ENCODE data around the gene HNRNPUL1. TPM values are rescaled to one million over a fixed set of nuclear protein-coding genes. Genes with fewer than 3 reads are reported as not detected.

The HNRNPUL1 gene
- total RNA-seq, 1 donor from 2014 or later, result 116 TPM

- no peak for DNase-seq (ENCODE audit: extremely low spot score in 2 of 2)
- no peak for TF ChIP-seq POLR2A (IDR thresholded peaks at IDR 0.05)
- TF ChIP-seq, protein P1, sequence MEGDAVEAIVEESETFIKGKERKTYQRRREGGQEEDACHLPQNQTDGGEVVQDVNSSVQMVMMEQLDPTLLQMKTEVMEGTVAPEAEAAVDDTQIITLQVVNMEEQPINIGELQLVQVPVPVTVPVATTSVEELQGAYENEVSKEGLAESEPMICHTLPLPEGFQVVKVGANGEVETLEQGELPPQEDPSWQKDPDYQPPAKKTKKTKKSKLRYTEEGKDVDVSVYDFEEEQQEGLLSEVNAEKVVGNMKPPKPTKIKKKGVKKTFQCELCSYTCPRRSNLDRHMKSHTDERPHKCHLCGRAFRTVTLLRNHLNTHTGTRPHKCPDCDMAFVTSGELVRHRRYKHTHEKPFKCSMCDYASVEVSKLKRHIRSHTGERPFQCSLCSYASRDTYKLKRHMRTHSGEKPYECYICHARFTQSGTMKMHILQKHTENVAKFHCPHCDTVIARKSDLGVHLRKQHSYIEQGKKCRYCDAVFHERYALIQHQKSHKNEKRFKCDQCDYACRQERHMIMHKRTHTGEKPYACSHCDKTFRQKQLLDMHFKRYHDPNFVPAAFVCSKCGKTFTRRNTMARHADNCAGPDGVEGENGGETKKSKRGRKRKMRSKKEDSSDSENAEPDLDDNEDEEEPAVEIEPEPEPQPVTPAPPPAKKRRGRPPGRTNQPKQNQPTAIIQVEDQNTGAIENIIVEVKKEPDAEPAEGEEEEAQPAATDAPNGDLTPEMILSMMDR (IDR thresholded peaks at IDR 0.05), result no peak
- Histone ChIP-seq H3K27me3 (no peaks in the 10 kb centered on the region), H3K4me1 (peaks cover 72% of the 10 kb centered on the region), H3K9me3 (no peaks in the 10 kb centered on the region), H3K36me3 (peaks cover 0 to 31% of the 10 kb centered on the region in 2 donors), H3K4me3 (no peak overlapping the region), H3K27ac (peak overlapping the region; percentile 95)
- intact Hi-C loops (cut with DNase I), result no loop called here
Observed at GRCh38 chr19:41323023-41323422, 58.9 kb downstream of the HNRNPUL1 start.

DNA sequence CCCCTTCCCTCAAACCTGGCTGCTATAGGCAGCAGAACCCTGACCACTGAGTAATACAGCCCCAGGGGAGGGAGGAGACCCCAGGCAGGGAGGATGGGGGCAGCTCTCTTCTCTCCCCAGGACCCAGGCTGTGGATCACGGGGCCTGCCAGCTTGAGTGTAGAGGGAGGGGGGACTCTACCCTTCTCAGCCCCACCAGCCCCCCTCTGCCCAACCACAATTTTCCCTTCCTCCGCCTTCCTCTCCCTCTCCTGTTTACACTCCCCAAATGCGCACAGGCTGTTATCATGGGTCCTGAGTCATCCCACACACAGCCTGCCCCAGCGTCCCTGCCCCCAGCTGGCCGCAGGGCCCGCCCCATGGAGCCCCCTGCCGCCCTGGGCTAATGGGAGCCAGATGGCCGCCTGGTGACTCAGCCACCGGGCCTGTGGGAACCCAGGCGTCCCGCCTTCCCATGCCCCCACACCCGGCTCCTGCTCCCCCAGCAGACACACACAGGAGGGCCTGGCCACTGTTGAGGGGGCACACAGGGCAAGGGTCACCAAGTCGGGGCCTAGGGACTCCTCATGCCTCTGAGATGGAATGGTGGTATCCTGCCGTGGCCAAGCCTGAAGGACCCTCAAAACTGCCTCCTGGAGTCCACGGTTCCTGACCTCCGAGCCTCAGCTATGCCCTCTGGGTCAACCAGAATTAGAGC, 59.4 kb downstream of the HNRNPUL1 start:
- H3K27me3 ChIP-seq, result no peaks in the 10 kb centered on the region
- H3K4me1 ChIP-seq, result peaks cover 78% of the 10 kb centered on the region
- peak overlapping the region; percentile 95 for H3K27ac ChIP-seq
- no peaks in the 10 kb centered on the region for H3K9me3 ChIP-seq
- H3K4me3 ChIP-seq, result peak overlapping the region in 1 of 2 donors; percentile 6
- TF ChIP-seq POLR2A (IDR thresholded peaks at IDR 0.05), result no peak
- TF ChIP-seq POLR2AphosphoS5 (IDR thresholded peaks at IDR 0.05; ENCODE audit: insufficient read depth in 1 of 2, low read depth in 1 of 2), result peak; percentile 50 to 91
- TF ChIP-seq, protein P1 (IDR thresholded peaks at IDR 0.05), result peak in 1 of 3 experiments; percentile 12
- DNase-seq (ENCODE audit: extremely low spot score in 2 of 2), result no peak
- peaks cover 0 to 31% of the 10 kb centered on the region in 2 donors for H3K36me3 ChIP-seq
- intact Hi-C loops (cut with DNase I), result no loop called here

GRCh38 chr19:41324231-41324702, 60.1 kb downstream of the HNRNPUL1 start:
- intact Hi-C loops (cut with DNase I), result no loop called here
- Histone ChIP-seq H3K27me3 (no peaks in the 10 kb centered on the region), H3K36me3 (peaks cover 0 to 28% of the 10 kb centered on the region in 2 donors), H3K9me3 (no peaks in the 10 kb centered on the region), H3K4me1 (peaks cover 83% of the 10 kb centered on the region), H3K4me3 (peak overlapping the region in 1 of 2 donors; percentile 6), H3K27ac (peak overlapping the region; percentile 95)
- DNase-seq (ENCODE audit: extremely low spot score in 2 of 2), result no peak
- TF ChIP-seq POLR2A (IDR thresholded peaks at IDR 0.05), result no peak
- TF ChIP-seq, protein P1 (IDR thresholded peaks at IDR 0.05), result no peak

- intact Hi-C loops (cut with DNase I), result no loop called here
- DNase-seq (ENCODE audit: extremely low spot score in 2 of 2), result no peak
- H3K36me3 ChIP-seq, result peaks cover 0 to 21% of the 10 kb centered on the region in 2 donors
- H3K4me3 ChIP-seq, result peak overlapping the region; percentile 16 to 40
- H3K27me3 ChIP-seq, result no peaks in the 10 kb centered on the region
- TF ChIP-seq POLR2AphosphoS5 (IDR thresholded peaks at IDR 0.05; ENCODE audit: insufficient read depth in 1 of 2, low read depth in 1 of 2) (peak; percentile 45 to 74), POLR2A (IDR thresholded peaks at IDR 0.05) (no peak)
- TF ChIP-seq, protein P1 (IDR thresholded peaks at IDR 0.05), result no peak
- H3K27ac ChIP-seq, result peak overlapping the region; percentile 95
- peaks cover 83% of the 10 kb centered on the region for H3K4me1 ChIP-seq
- no peaks in the 10 kb centered on the region for H3K9me3 ChIP-seq
Observed at GRCh38 chr19:41324921-41325639, 60.9 kb downstream of the HNRNPUL1 start.

DNA sequence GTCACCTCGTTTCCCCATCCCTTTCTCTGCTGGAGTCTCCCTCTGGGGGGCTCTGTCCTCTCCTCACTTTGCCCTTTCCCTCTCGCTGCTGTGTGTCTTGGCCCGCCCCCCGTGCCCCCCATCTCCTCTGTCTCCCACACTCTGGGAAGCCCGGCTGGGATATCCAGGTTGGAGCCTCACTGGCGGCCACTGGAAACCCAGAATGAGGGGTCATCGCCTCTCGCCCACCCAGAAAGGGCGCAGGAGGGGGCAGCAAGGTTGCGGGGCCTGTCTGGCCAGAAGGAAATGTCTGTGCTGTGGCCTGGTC, 61.4 kb downstream of the HNRNPUL1 start:
- no peaks in the 10 kb centered on the region for H3K27me3 ChIP-seq
- H3K4me1 ChIP-seq, result peaks cover 83% of the 10 kb centered on the region
- peak overlapping the region; percentile 95 for H3K27ac ChIP-seq
- H3K36me3 ChIP-seq, result peaks cover 0 to 19% of the 10 kb centered on the region in 2 donors
- intact Hi-C loops (cut with DNase I), result no loop called here
- H3K4me3 ChIP-seq, result peak overlapping the region; percentile 16 to 40
- TF ChIP-seq POLR2AphosphoS5 (IDR thresholded peaks at IDR 0.05; ENCODE audit: insufficient read depth in 1 of 2, low read depth in 1 of 2) (no peak), POLR2A (IDR thresholded peaks at IDR 0.05) (no peak)
- TF ChIP-seq, protein P1 (IDR thresholded peaks at IDR 0.05), result no peak
- H3K9me3 ChIP-seq, result no peaks in the 10 kb centered on the region
- no peak for DNase-seq (ENCODE audit: extremely low spot score in 2 of 2)

Data from vagina (tissue), 2 donors.